LNCAP (cell line): Measurements from ENCODE around the gene MAML2.

Experiments used
- TF ChIP-seq, protein P1 (sequence below): fragments of 450-650 bp; IDR thresholded peaks from 2 replicates; pipeline ENCODE4 v1.5.1; 2017; ENCODE audit warnings: mild to moderate bottlenecking

The MAML2 gene

DNA sequence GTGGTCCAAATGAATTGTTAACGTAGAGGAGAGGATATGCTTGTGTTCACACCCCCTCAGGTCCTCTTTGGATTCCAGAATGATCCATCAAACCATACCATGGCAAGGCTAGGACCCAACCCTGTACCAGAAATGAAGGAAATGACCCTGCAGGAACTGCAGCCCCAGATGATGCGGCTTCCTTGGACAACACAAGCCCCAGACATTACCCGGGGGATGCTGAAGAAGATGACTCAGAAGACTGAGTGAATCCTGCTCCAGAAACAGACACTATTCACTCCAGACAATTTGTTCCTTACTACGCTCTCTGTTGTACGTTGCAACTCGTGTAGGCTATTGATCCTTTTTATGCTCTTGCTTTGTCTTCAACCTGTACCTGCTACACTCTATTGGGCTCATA, 403.9 kb downstream of the MAML2 start:
- TF ChIP-seq, protein P1, sequence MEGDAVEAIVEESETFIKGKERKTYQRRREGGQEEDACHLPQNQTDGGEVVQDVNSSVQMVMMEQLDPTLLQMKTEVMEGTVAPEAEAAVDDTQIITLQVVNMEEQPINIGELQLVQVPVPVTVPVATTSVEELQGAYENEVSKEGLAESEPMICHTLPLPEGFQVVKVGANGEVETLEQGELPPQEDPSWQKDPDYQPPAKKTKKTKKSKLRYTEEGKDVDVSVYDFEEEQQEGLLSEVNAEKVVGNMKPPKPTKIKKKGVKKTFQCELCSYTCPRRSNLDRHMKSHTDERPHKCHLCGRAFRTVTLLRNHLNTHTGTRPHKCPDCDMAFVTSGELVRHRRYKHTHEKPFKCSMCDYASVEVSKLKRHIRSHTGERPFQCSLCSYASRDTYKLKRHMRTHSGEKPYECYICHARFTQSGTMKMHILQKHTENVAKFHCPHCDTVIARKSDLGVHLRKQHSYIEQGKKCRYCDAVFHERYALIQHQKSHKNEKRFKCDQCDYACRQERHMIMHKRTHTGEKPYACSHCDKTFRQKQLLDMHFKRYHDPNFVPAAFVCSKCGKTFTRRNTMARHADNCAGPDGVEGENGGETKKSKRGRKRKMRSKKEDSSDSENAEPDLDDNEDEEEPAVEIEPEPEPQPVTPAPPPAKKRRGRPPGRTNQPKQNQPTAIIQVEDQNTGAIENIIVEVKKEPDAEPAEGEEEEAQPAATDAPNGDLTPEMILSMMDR: no peak

DNA sequence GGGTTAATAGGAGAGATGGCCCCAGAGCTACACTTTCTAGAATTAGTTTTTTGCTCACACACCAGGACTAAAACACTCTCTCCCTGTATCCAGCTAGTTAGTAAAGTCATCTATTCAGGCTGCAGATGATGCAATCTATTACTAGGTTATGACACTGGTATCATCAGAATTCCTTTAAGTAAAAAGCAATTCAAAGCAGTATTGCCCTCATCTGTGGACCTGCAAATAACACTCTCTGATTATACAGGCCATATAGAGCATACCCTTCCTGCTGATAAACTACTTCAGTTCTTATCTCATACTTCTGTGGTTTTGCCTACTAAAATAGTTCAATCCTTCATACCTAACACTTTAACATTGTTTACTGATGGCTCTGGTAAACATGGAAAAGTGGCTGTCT, 405.6 kb downstream of the MAML2 start:
- TF ChIP-seq, protein P1: no peak

DNA sequence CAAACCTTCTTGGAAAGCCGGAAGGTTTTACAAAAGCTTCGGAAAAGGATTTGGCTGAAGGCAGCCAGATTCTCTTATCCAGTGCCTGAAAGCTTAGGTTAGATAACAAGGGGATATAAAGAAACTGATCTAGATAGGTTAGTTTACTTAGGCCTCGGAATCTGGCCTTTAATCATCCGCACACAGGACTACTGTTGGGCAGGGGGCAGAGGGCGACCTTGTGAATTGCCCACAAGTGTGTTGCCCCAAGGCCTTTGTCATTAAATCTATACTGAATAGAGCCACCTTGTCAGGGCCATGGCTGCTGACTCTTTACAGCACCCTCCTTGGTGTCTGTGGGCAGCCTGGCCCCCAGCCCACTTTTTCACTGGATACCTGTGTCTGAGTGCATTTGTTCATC, 409.4 kb downstream of the MAML2 start:
- TF ChIP-seq, protein P1: no peak

DNA sequence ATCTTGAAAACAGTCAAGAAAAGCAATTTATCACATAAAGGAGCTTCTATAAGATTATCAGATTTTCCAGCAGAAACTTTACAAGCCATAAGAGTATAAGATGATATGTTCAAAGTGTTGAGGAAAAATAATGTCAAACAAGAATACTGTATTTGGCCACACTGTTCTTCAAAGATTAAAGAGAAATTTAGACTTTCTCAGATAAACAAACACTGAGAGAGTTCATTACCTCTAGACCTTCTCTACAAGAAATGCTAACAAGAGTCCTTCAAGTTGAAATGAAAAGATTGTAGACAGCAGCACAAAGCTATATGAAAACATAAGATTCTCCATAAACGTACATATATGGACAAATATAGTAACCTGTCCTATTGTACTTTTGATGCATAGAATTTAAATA, 411.1 kb downstream of the MAML2 start:
- TF ChIP-seq, protein P1: no peak

DNA sequence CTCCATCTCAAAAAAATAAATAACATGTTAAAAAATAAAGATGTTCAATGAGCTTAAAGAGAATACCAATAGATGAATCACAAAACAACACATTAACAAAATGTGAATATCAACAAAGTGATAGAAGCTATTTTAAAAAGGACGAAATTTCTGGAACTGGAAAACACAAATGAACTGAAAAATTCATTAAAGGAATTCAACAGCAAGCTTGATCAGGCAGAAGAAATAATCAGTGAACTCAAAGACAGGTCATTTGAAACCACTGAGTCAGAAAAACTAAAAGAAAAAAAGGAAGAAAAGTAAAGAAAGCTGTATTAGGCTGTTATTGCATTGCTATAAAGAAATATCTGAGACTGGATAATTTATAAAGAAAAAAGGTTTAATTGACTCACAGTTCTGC, 412.0 kb downstream of the MAML2 start:
- TF ChIP-seq, protein P1: no peak

DNA sequence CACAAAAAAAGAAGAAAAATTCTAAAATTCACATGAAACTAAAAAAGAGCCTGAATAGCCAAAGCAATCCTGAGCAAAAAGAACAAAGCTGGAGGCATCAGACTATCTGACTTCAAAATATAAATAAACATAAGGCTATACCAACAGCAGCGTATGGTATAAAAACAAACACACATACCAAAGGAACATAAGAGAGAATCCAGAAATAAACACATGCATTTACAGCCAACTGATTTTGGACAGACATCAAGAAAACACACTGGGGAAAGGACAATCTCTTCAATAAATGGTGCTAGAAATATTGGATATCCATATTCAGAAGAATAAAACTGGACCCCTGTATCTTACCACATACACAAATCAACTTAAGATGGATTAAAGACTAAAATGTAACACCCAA, 416.3 kb downstream of the MAML2 start:
- TF ChIP-seq, protein P1: no peak
